K562 (cell line): ENCODE measurements around the gene NUP188. TPM values are rescaled to one million over a fixed set of nuclear protein-coding genes. Genes with fewer than 3 reads are reported as not detected.
A peak's percentile ranks its signal among the peaks of the same experiment; 100 is the strongest.

ENCODE experiments used
- CHAMP1 ChIP-seq: fragments of 450-650 bp; IDR thresholded peaks from 2 replicates; pipeline ENCODE4 v1.6.1; 2016; ENCODE audit warnings: mild to moderate bottlenecking
- CTBP1 ChIP-seq: fragments of 450-650 bp; IDR thresholded peaks from 2 replicates; pipeline ENCODE4 v1.6.1; 2016; ENCODE audit warnings: borderline replicate concordance
- FOS ChIP-seq: IDR thresholded peaks from 3 replicates; pipeline ENCODE4 v1.6.1; 2011; ENCODE audit not compliant: insufficient read length; ENCODE audit errors: extremely low read depth
- GTF2B ChIP-seq: IDR thresholded peaks from 2 replicates; pipeline ENCODE4 v1.6.1; 2011; ENCODE audit not compliant: insufficient read length; ENCODE audit errors: extremely low read depth
- HMGN3 ChIP-seq: IDR thresholded peaks from 2 replicates; pipeline ENCODE4 v1.6.1; 2011; ENCODE audit warnings: borderline replicate concordance, low read depth, mild to moderate bottlenecking, mixed read lengths, low read length; ENCODE audit not compliant: insufficient read length; ENCODE audit errors: extremely low read depth
- HNRNPLL ChIP-seq: fragments of 200-400 bp; formaldehyde crosslinking; IDR thresholded peaks from 2 replicates; pipeline ENCODE4 v1.6.1; 2017; ENCODE audit warnings: low read length, low read depth, mild to moderate bottlenecking; ENCODE audit not compliant: poor library complexity, severe bottlenecking
- ILK ChIP-seq: fragments of 450-650 bp; IDR thresholded peaks from 2 replicates; pipeline ENCODE4 v1.6.1; 2016; ENCODE audit warnings: missing genetic modification characterization, low read depth, mild to moderate bottlenecking, missing compliant biosample characterization, moderate library complexity, borderline replicate concordance
- KDM5B ChIP-seq: fragments of 200-600 bp; sonication (generic); IDR thresholded peaks from 2 replicates; pipeline ENCODE4 v1.6.1; 2012; ENCODE audit warnings: low read depth, mild to moderate bottlenecking, moderate library complexity, low read length, control low read depth, inconsistent platforms; ENCODE audit not compliant: insufficient replicate concordance
- LEF1 ChIP-seq: fragments of 450-650 bp; IDR thresholded peaks from 2 replicates; pipeline ENCODE4 v1.6.1; 2016; ENCODE audit warnings: mild to moderate bottlenecking
- MCM2 ChIP-seq: fragments of 450-650 bp; IDR thresholded peaks from 2 replicates; pipeline ENCODE4 v1.6.1; 2017; ENCODE audit warnings: low read depth, mild to moderate bottlenecking
- POLR3A ChIP-seq: IDR thresholded peaks from 2 replicates; pipeline ENCODE4 v1.6.1; 2011; ENCODE audit warnings: borderline replicate concordance, mild to moderate bottlenecking, moderate library complexity; ENCODE audit not compliant: insufficient read length, insufficient read depth; ENCODE audit errors: extremely low read depth
- RBM22 ChIP-seq: fragments of 200-400 bp; formaldehyde crosslinking; IDR thresholded peaks from 2 replicates; pipeline ENCODE4 v1.6.1; 2018; ENCODE audit warnings: low read length, low read depth; ENCODE audit not compliant: poor library complexity, severe bottlenecking
- RCOR1 ChIP-seq, 2 experiments: IDR thresholded peaks; 2 replicates each; pipeline ENCODE4 v1.6.1; 2012; ENCODE audit warnings: low read depth in 2 of 2, low read length in 2 of 2, borderline replicate concordance in 1 of 2, improper control_type of control experiment in 1 of 2
- SNRNP70 ChIP-seq: fragments of 200-400 bp; formaldehyde crosslinking; optimal IDR thresholded peaks from 2 replicates; pipeline ENCODE3; 2017; ENCODE audit warnings: low read depth, low read length
- STAT5A ChIP-seq: IDR thresholded peaks from 2 replicates; pipeline ENCODE4 v1.6.1; 2012; ENCODE audit warnings: low read length, inconsistent platforms, borderline replicate concordance
- TAF1 ChIP-seq: IDR thresholded peaks from 2 replicates; pipeline ENCODE4 v1.6.1; 2011; ENCODE audit warnings: mild to moderate bottlenecking, low read length, moderate library complexity; ENCODE audit not compliant: insufficient read depth, control insufficient read depth, severe bottlenecking; ENCODE audit errors: extremely low read depth
- THRAP3 ChIP-seq: fragments of 450-650 bp; IDR thresholded peaks from 2 replicates; pipeline ENCODE4 v1.6.1; 2016; ENCODE audit warnings: mild to moderate bottlenecking, inconsistent platforms, borderline replicate concordance
- ZNF121 ChIP-seq: sonication (generic); formaldehyde crosslinking; conservative IDR thresholded peaks from 2 replicates; pipeline ENCODE4 v1.8.0; 2022; ENCODE audit warnings: missing genetic modification reagents
- ZNF324 ChIP-seq: fragments of 250-450 bp; sonication (Bioruptor Pico); IDR thresholded peaks from 2 replicates; pipeline ENCODE4 v1.4.0; 2020; ENCODE audit warnings: mild to moderate bottlenecking
- ZNF551 ChIP-seq: fragments of 250-450 bp; sonication (Bioruptor Pico); IDR thresholded peaks from 2 replicates; pipeline ENCODE4 v1.5.0; 2021; ENCODE audit warnings: mild to moderate bottlenecking, moderate library complexity
- ZNF584 ChIP-seq: fragments of 200-800 bp; sonication (Bioruptor generic); IDR thresholded peaks from 2 replicates; pipeline ENCODE4 v1.6.1; 2016; ENCODE audit warnings: low read depth, mild to moderate bottlenecking, missing genetic modification characterization, missing compliant biosample characterization
- ZNF696 ChIP-seq: fragments of 250-450 bp; sonication (Bioruptor Pico); conservative IDR thresholded peaks from 2 replicates; pipeline ENCODE4 v1.4.0; 2020; ENCODE audit warnings: mild to moderate bottlenecking, moderate library complexity
- ZNF707 ChIP-seq: fragments of 250-450 bp; sonication (Bioruptor Pico); conservative IDR thresholded peaks from 2 replicates; pipeline ENCODE4 v1.8.0; 2022; ENCODE audit warnings: inconsistent platforms, mild to moderate bottlenecking, moderate library complexity
- polyA plus RNA-seq, 8 experiments: library from polyadenylated mRNA; depleted of rRNA in 4 of 8; stranded (reverse) in 5 of 8; unstranded in 3 of 8; fragments of >200 nt; fragmentation: Nextera tagmentation in 2 of 8; fragmentation: Illumina TruSeq in 1 of 8; extraction: Ambion mirVana in 2 of 8; extraction: Trizol in 1 of 8; gene quantifications; 2 replicates each; pipeline versions ENCODE4 v1.2.1 to v1.2.3, GENCODE V29; 2011 to 2014; ENCODE audit warnings: inconsistent platforms in 1 of 8, missing spikeins in 1 of 8
- total RNA-seq, 7 experiments: library from RNA; depleted of rRNA in 6 of 7; stranded (reverse); fragments of >200 nt in 6 of 7; fragmentation: Illumina TruSeq in 2 of 7; extraction: Trizol in 2 of 7; gene quantifications; 2 replicates each; pipeline versions ENCODE4 v1.2.1 to v1.2.3, GENCODE V29; 2011 to 2021; ENCODE audit warnings: low replicate concordance in 1 of 7
- TF ChIP-seq, protein P1 (sequence below): fragments of 250-450 bp; sonication (Bioruptor Pico); IDR thresholded peaks from 2 replicates; pipeline ENCODE4 v1.4.0; 2020; ENCODE audit warnings: mild to moderate bottlenecking

The NUP188 gene
- total and polyA plus RNA-seq, 9 of the 15 experiments (the other 6 are each of a cell fraction or from before 2014, with no cell fraction given): 11.7 to 135 (median 70.6) TPM

- TF ChIP-seq FOS: no peak
- no peak for TF ChIP-seq ZNF551 (CRISPR knock-in tag)
- no peak for TF ChIP-seq HNRNPLL
- TF ChIP-seq ZNF696 (CRISPR knock-in tag): no peak
- no peak for TF ChIP-seq GTF2B
- no peak for TF ChIP-seq ZNF584 (CRISPR knock-in tag)
- TF ChIP-seq, protein P1, sequence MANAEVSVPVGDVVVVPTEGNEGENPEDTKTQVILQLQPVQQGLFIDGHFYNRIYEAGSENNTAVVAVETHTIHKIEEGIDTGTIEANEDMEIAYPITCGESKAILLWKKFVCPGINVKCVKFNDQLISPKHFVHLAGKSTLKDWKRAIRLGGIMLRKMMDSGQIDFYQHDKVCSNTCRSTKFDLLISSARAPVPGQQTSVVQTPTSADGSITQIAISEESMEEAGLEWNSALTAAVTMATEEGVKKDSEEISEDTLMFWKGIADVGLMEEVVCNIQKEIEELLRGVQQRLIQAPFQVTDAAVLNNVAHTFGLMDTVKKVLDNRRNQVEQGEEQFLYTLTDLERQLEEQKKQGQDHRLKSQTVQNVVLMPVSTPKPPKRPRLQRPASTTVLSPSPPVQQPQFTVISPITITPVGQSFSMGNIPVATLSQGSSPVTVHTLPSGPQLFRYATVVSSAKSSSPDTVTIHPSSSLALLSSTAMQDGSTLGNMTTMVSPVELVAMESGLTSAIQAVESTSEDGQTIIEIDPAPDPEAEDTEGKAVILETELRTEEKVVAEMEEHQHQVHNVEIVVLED (CRISPR knock-in tag): no peak
- TF ChIP-seq CTBP1: peak; percentile 14; the same call in 1 of the 2 replicates
- TF ChIP-seq LEF1: no peak
- no peak for TF ChIP-seq SNRNP70
- no peak for TF ChIP-seq ZNF707 (CRISPR knock-in tag)
- TF ChIP-seq KDM5B: no peak
- no peak for TF ChIP-seq CHAMP1
- peak; percentile 22 for TF ChIP-seq TAF1
- peak; percentile 91 for TF ChIP-seq RBM22
- no peak for TF ChIP-seq MCM2
- TF ChIP-seq ZNF121: no peak
- no peak for TF ChIP-seq POLR3A
- TF ChIP-seq ZNF324 (CRISPR knock-in tag): no peak
- no peak for TF ChIP-seq STAT5A
- no peak; a peak in 1 of 4 replicates for TF ChIP-seq RCOR1 (IDR thresholded peaks at IDR 0.05; ENCODE audit: borderline replicate concordance in 1 of 2, low read depth in 2 of 2, low read length in 2 of 2)
- no peak for TF ChIP-seq HMGN3
- no peak for TF ChIP-seq THRAP3
- no peak for TF ChIP-seq ILK (tag)
Observed at GRCh38 chr9:129006328-129007034, 59.0 kb downstream of the NUP188 start (continued).
